GM18868 (cell line): Measurements from ENCODE around the gene KRT33B.

Experiments
- ATAC-seq: cut with Tn5 transposase; IDR thresholded peaks from one replicate; pipeline ENCODE4 v1.9.1; 2021; ENCODE audit warnings: mild to moderate bottlenecking, moderate library complexity; ENCODE audit not compliant: unreplicated experiment

Gene KRT33B

GRCh38 chr17:41326173-41327145, 43.2 kb downstream of the KRT33B start:
- ATAC-seq: no peak

GRCh38 chr17:41325611-41326010, 44.0 kb downstream of the KRT33B start:
- no peak for ATAC-seq

- ATAC-seq: no peak
Measured at GRCh38 chr17:41325126-41325525, 44.5 kb downstream of the KRT33B start.

GRCh38 chr17:41324180-41325075, 45.2 kb downstream of the KRT33B start:
- ATAC-seq: no peak

- ATAC-seq: no peak
Measured at GRCh38 chr17:41322903-41323895, 46.4 kb downstream of the KRT33B start.

- ATAC-seq: no peak
Measured at GRCh38 chr17:41322094-41322902, 47.3 kb downstream of the KRT33B start.

- ATAC-seq: no peak
Measured at GRCh38 chr17:41318231-41318630, 51.4 kb downstream of the KRT33B start.

- no peak for ATAC-seq
Measured at GRCh38 chr17:41315814-41316445, 53.7 kb downstream of the KRT33B start.

- no peak for ATAC-seq
Measured at GRCh38 chr17:41315204-41315794, 54.3 kb downstream of the KRT33B start, which contains the start of gene KRTAP17-1. KRTAP17-1 (minus strand) TSS chr17:41315710; CDS start chr17:41315650, 60 bp downstream.
